ENCODE data around the gene IKZF5.
A peak's percentile ranks its signal among the peaks of the same experiment; 100 is the strongest.

The IKZF5 gene

GRCh38 chr10:122984708-122985107 is 23.9 kb downstream of the IKZF5 start:
- no peak overlapping the region for H3K4me3 Mint-ChIP-seq
- peaks cover 37% of the 10 kb centered on the region for H3K36me3 Mint-ChIP-seq (ENCODE audit: low read depth)
- intact Hi-C loops (cut with micrococcal nuclease) = no loop called here
- H3K27ac Mint-ChIP-seq = peak overlapping the region; percentile 59
- H3K4me1 Mint-ChIP-seq (ENCODE audit: low read depth) = peaks cover 4% of the 10 kb centered on the region
- no peaks in the 10 kb centered on the region for H3K9me3 Mint-ChIP-seq
- H3K27me3 Mint-ChIP-seq = no peaks in the 10 kb centered on the region

- H3K27me3 Mint-ChIP-seq = no peaks in the 10 kb centered on the region
- H3K4me1 Mint-ChIP-seq (ENCODE audit: low read depth) = peaks cover 6% of the 10 kb centered on the region
- H3K9me3 Mint-ChIP-seq = no peaks in the 10 kb centered on the region
- no peak overlapping the region for H3K4me3 Mint-ChIP-seq
- H3K27ac Mint-ChIP-seq = no peak overlapping the region
- intact Hi-C loops (cut with micrococcal nuclease) = no loop called here
- peaks cover 32% of the 10 kb centered on the region for H3K36me3 Mint-ChIP-seq (ENCODE audit: low read depth)
Observed at GRCh38 chr10:122983898-122984297, 24.7 kb downstream of the IKZF5 start.

- Mint-ChIP-seq H3K4me3 (peak overlapping the region; percentile 87), H3K27ac (peak overlapping the region; percentile 96), H3K27me3 (peaks cover 8% of the 10 kb centered on the region), H3K36me3 (ENCODE audit: low read depth) (peaks cover 16% of the 10 kb centered on the region), H3K4me1 (ENCODE audit: low read depth) (peaks cover 6% of the 10 kb centered on the region), H3K9me3 (no peaks in the 10 kb centered on the region)
- intact Hi-C loops (cut with micrococcal nuclease) = no loop called here
Observed at GRCh38 chr10:122981066-122981464, 27.5 kb downstream of the IKZF5 start.

GRCh38 chr10:122980209-122981065 is 28.2 kb downstream of the IKZF5 start, which contains the start of gene PSTK:
Gene PSTK, plus strand, starts transcription at chr10:122980401. Its CDS starts 79 bp downstream, at chr10:122980480.
- peak within 1 kb of the TSS; percentile 87 for H3K4me3 Mint-ChIP-seq
- H3K9me3 Mint-ChIP-seq = no peaks in the 10 kb centered on the region
- peaks cover 8% of the 10 kb centered on the region for H3K27me3 Mint-ChIP-seq

GRCh38 chr10:122974543-122975064 is 34.0 kb downstream of the IKZF5 start:
- H3K4me3 Mint-ChIP-seq = no peak overlapping the region
- no peak overlapping the region for H3K27ac Mint-ChIP-seq
- H3K9me3 Mint-ChIP-seq = peaks cover 9% of the 10 kb centered on the region
- intact Hi-C loops (cut with micrococcal nuclease) = no loop called here
- peaks cover 7% of the 10 kb centered on the region for H3K4me1 Mint-ChIP-seq (ENCODE audit: low read depth)
- H3K27me3 Mint-ChIP-seq = peaks cover 16% of the 10 kb centered on the region
- H3K36me3 Mint-ChIP-seq (ENCODE audit: low read depth) = no peaks in the 10 kb centered on the region

More at GRCh38 chr10:122980209-122981065, 28.2 kb downstream of the IKZF5 start, which contains the start of gene PSTK:
- H3K36me3 Mint-ChIP-seq (ENCODE audit: low read depth) = peaks cover 15% of the 10 kb centered on the region
- H3K4me1 Mint-ChIP-seq (ENCODE audit: low read depth) = peaks cover 6% of the 10 kb centered on the region
- H3K27ac Mint-ChIP-seq = peak within 1 kb of the TSS; percentile 96
- intact Hi-C loops (cut with micrococcal nuclease) = loop anchor here (1.0 kb wide), 2 partner anchors 26 to 28 kb away; partner anchors contain the start of genes C10orf88 and IKZF5

GRCh38 chr10:122974023-122974422 is 34.6 kb downstream of the IKZF5 start:
- Mint-ChIP-seq H3K9me3 (peaks cover 13% of the 10 kb centered on the region), H3K4me1 (ENCODE audit: low read depth) (peaks cover 6% of the 10 kb centered on the region), H3K4me3 (no peak overlapping the region), H3K27me3 (peaks cover 16% of the 10 kb centered on the region), H3K27ac (no peak overlapping the region), H3K36me3 (ENCODE audit: low read depth) (no peaks in the 10 kb centered on the region)
- intact Hi-C loops (cut with micrococcal nuclease) = no loop called here

GRCh38 chr10:122968698-122969097 is 39.9 kb downstream of the IKZF5 start:
- Mint-ChIP-seq H3K27ac (no peak overlapping the region), H3K9me3 (peaks cover 34% of the 10 kb centered on the region), H3K4me1 (ENCODE audit: low read depth) (no peaks in the 10 kb centered on the region), H3K36me3 (ENCODE audit: low read depth) (no peaks in the 10 kb centered on the region), H3K27me3 (peaks cover 18% of the 10 kb centered on the region), H3K4me3 (no peak overlapping the region)
- intact Hi-C loops (cut with micrococcal nuclease) = no loop called here

GRCh38 chr10:122966879-122967278 is 41.7 kb downstream of the IKZF5 start:
- intact Hi-C loops (cut with micrococcal nuclease) = no loop called here
- H3K4me1 Mint-ChIP-seq (ENCODE audit: low read depth) = no peaks in the 10 kb centered on the region

GRCh38 chr10:122962405-122962804 is 46.2 kb downstream of the IKZF5 start:
- peaks cover 18% of the 10 kb centered on the region for H3K9me3 Mint-ChIP-seq
- no peaks in the 10 kb centered on the region for H3K36me3 Mint-ChIP-seq (ENCODE audit: low read depth)
- intact Hi-C loops (cut with micrococcal nuclease) = no loop called here
- no peak overlapping the region for H3K27ac Mint-ChIP-seq
- no peak overlapping the region for H3K4me3 Mint-ChIP-seq
- H3K27me3 Mint-ChIP-seq = peaks cover 12% of the 10 kb centered on the region
- H3K4me1 Mint-ChIP-seq (ENCODE audit: low read depth) = no peaks in the 10 kb centered on the region

More at GRCh38 chr10:122966879-122967278, 41.7 kb downstream of the IKZF5 start:
- Mint-ChIP-seq H3K4me3 (no peak overlapping the region), H3K36me3 (ENCODE audit: low read depth) (no peaks in the 10 kb centered on the region), H3K27me3 (peaks cover 21% of the 10 kb centered on the region), H3K9me3 (peaks cover 34% of the 10 kb centered on the region), H3K27ac (no peak overlapping the region)

- Mint-ChIP-seq H3K27me3 (peaks cover 22% of the 10 kb centered on the region), H3K4me1 (ENCODE audit: low read depth) (peaks cover 11% of the 10 kb centered on the region), H3K27ac (no peak overlapping the region), H3K4me3 (no peak overlapping the region), H3K9me3 (no peaks in the 10 kb centered on the region), H3K36me3 (ENCODE audit: low read depth) (peaks cover 13% of the 10 kb centered on the region)
- intact Hi-C loops (cut with micrococcal nuclease) = no loop called here
Observed at GRCh38 chr10:122957474-122957873, 51.1 kb downstream of the IKZF5 start.

GRCh38 chr10:122955892-122956291 is 52.7 kb downstream of the IKZF5 start:
- no peak overlapping the region for H3K4me3 Mint-ChIP-seq
- H3K27me3 Mint-ChIP-seq = peaks cover 22% of the 10 kb centered on the region
- H3K9me3 Mint-ChIP-seq = no peaks in the 10 kb centered on the region
- no peak overlapping the region for H3K27ac Mint-ChIP-seq
- H3K36me3 Mint-ChIP-seq (ENCODE audit: low read depth) = peaks cover 13% of the 10 kb centered on the region
- intact Hi-C loops (cut with micrococcal nuclease) = no loop called here
- H3K4me1 Mint-ChIP-seq (ENCODE audit: low read depth) = peaks cover 11% of the 10 kb centered on the region

- intact Hi-C loops (cut with micrococcal nuclease) = loop anchor here (1.0 to 5.0 kb wide), 3 partner anchors 26 to 72 kb away; partner anchors contain the start of genes IKZF5 and PSTK
- no peaks in the 10 kb centered on the region for H3K9me3 Mint-ChIP-seq
- peak overlapping the region; percentile 37 for H3K4me3 Mint-ChIP-seq
- peaks cover 11% of the 10 kb centered on the region for H3K4me1 Mint-ChIP-seq (ENCODE audit: low read depth)
- H3K27me3 Mint-ChIP-seq = peaks cover 22% of the 10 kb centered on the region
- H3K36me3 Mint-ChIP-seq (ENCODE audit: low read depth) = peaks cover 22% of the 10 kb centered on the region
- no peak overlapping the region for H3K27ac Mint-ChIP-seq
Observed at GRCh38 chr10:122954731-122955050, 53.9 kb downstream of the IKZF5 start.

GRCh38 chr10:122953902-122954730 is 54.5 kb downstream of the IKZF5 start, which contains the start of gene C10orf88:
Gene C10orf88, minus strand, starts transcription at chr10:122954227. Its CDS starts 49 bp downstream, at chr10:122954178.
- Mint-ChIP-seq H3K9me3 (no peaks in the 10 kb centered on the region), H3K36me3 (ENCODE audit: low read depth) (peaks cover 28% of the 10 kb centered on the region), H3K4me3 (peak within 1 kb of the TSS; percentile 95), H3K27me3 (peaks cover 22% of the 10 kb centered on the region), H3K4me1 (ENCODE audit: low read depth) (peaks cover 11% of the 10 kb centered on the region), H3K27ac (peak within 1 kb of the TSS; percentile 92)
- intact Hi-C loops (cut with micrococcal nuclease) = loop anchor here (1.0 to 5.0 kb wide), 3 partner anchors 26 to 72 kb away; partner anchors contain the start of genes IKZF5 and PSTK
